GM21529 (cell line): Measurements from ENCODE around the gene GOLGA8G.
"Not testable (repeated sequence)": the region's sequence is repeated elsewhere in the genome, so short reads cannot be mapped to it uniquely, and the experiment has no call there.

Source experiments
- ATAC-seq: cut with Tn5 transposase; IDR thresholded peaks from one replicate; pipeline ENCODE4 v1.9.1; 2021; ENCODE audit not compliant: unreplicated experiment

Gene GOLGA8G

DNA sequence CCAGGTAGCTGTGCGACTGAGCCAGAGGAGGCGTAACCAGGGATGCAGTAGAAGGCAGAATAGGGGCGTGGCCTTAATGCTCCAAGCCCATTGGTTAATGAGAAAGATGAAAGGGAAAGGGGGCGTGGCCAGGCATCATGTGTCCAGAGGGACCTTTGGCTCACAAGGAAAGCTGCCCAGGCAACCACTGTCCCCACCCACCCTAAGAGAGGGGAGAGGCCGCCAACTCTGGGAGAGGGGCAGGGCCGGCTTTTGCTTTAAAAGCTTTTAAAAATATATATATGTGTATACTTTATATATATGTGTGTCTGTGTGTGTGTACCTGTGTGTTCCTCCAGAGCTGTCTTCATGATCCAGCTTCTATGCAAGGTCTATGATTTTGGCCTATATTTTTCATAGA lies at the start of gene GOLGA8G:
Gene GOLGA8G (minus strand): TSS at position 18 of the 400 bp plus-strand sequence. CDS start 62 bp downstream, outside the sequence.
- ATAC-seq, result not testable (repeated sequence)

GRCh38 chr15:28573351-28573750 lies 40.6 kb upstream of the GOLGA8G start:
- not testable (repeated sequence) for ATAC-seq

DNA sequence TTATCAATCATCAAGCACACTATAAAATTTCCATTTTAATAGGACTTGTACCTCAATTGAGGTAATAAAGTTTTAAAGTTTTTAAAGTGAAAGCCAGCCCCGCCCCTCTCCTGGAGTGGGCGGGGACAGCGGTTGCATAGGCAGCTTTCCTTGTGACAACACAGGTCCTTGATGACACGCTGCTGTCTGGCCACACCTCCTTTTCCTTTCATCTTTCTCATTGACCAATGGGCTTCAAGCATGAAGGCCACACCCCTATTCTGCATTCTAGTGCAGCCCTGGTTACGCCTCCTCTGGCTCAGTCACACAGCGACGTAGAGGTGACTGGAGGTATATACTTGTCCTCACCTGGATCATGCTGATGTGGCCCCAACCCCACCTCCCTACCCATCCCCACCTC lies 20.5 kb upstream of the GOLGA8G start, which contains the start of gene GOLGA6L25:
Gene GOLGA6L25 (plus strand): TSS at position 301 of the 400 bp plus-strand sequence. CDS start 61 bp downstream, at position 362.
- not testable (repeated sequence) for ATAC-seq

DNA sequence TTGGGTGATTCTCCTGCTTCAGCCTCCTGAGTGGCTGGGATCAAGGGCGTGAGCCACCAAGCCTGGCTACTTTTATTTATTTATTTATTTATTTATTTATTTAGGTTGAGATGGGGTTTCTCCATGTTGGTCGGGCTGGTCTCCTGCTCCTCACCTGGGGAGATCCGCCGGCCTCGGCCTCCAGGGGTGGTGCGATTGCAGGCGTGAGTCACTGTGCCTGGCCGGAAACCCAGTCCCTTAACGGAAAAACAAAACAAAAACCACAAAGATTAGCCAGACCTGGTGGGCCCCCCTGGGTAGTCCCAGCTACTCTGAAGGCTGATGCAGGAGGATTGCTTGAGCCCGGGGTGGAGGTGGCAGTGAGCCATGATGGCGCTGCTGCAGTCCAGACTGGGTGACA lies 17.6 kb downstream of the GOLGA8G start:
- ATAC-seq, result not testable (repeated sequence)

DNA sequence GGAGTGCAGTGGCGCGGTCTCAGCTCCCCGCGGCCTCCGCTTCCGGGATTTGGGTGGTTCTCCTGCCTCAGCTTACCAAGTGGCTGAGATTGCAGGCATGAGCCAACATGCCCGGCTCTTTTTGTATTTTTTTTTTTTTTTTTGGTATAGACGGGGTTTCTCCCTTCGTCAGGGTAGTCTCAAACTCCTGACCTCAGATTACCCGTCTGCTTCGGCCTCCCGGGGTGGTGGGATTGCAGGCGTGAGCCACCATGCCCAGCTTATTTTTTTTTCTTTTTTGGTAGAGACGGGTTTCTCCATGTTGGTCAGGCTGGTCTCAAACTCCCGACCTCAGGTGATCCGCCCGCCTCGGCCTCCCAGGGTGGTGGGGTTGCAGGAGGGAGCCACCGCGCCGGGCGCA lies 18.6 kb downstream of the GOLGA8G start:
- not testable (repeated sequence) for ATAC-seq

GRCh38 chr15:28508217-28508889 lies 24.4 kb downstream of the GOLGA8G start:
- ATAC-seq, result not testable (repeated sequence)

- ATAC-seq, result not testable (repeated sequence)
Measured at GRCh38 chr15:28481340-28481739, 51.4 kb downstream of the GOLGA8G start.
